Lower lobe of right lung (tissue), 2 donors: ENCODE measurements around the gene KCNN3. TPM values are rescaled to one million over a fixed set of nuclear protein-coding genes. Genes with fewer than 3 reads are reported as not detected.
A peak's percentile ranks its signal among the peaks of the same experiment; 100 is the strongest.

ENCODE experiments used
- ATAC-seq, 2 donors: fragments of 200-7000 bp; cut with Tn5 transposase; one replicate each; pipeline ENCODE4 v1.9.1; 2020 to 2022; ENCODE audit warnings: mild to moderate bottlenecking in 2 of 2, moderate library complexity in 2 of 2
- DNase-seq: peaks from one replicate; pipeline ENCODE4 v3.0.0-alpha.2; 2020
- H3K27ac ChIP-seq: fragments of 200-600 bp; one replicate; pipeline ENCODE4 v1.8.0; 2022
- H3K27me3 ChIP-seq: fragments of 200-600 bp; one replicate; pipeline ENCODE4 v1.8.0; 2022; ENCODE audit warnings: low read depth
- H3K36me3 ChIP-seq: fragments of 200-600 bp; one replicate; pipeline ENCODE4 v1.8.0; 2022; ENCODE audit warnings: mild to moderate bottlenecking
- H3K4me1 ChIP-seq: fragments of 200-600 bp; one replicate; pipeline ENCODE4 v1.8.0; 2022
- H3K4me3 ChIP-seq: fragments of 200-600 bp; one replicate; pipeline ENCODE4 v1.8.0; 2022; ENCODE audit warnings: mild to moderate bottlenecking
- H3K9me3 ChIP-seq: fragments of 200-600 bp; one replicate; pipeline ENCODE4 v1.8.0; 2022
- intact Hi-C: fragments of 100-400 bp; cut with DNase I; formaldehyde crosslinking; loops from one replicate; pipeline ENCODE4 v1.11.0; 2022
- total RNA-seq: library from RNA; stranded (reverse); fragmentation: NEBNext Ultra II Directional; extraction: Animal tissue kit (Norgen Biotek cat#: 25700); gene quantifications from one replicate; pipeline ENCODE4 v1.2.1, GENCODE V29; 2021
- TF ChIP-seq, protein P1 (sequence below): fragments of 200-600 bp; IDR thresholded peaks from one replicate; pipeline ENCODE4 v1.8.0; 2022; ENCODE audit warnings: antibody characterized with exemption, mild to moderate bottlenecking
- donor health status: DM: no; HTN: yes; CAD: no; lungs with severe emphysema.

The KCNN3 gene
- total RNA-seq, 1 donor from 2014 or later = 4.4 TPM

GRCh38 chr1:154712166-154712810 is 157.8 kb downstream of the KCNN3 start:
- TF ChIP-seq, protein P1, sequence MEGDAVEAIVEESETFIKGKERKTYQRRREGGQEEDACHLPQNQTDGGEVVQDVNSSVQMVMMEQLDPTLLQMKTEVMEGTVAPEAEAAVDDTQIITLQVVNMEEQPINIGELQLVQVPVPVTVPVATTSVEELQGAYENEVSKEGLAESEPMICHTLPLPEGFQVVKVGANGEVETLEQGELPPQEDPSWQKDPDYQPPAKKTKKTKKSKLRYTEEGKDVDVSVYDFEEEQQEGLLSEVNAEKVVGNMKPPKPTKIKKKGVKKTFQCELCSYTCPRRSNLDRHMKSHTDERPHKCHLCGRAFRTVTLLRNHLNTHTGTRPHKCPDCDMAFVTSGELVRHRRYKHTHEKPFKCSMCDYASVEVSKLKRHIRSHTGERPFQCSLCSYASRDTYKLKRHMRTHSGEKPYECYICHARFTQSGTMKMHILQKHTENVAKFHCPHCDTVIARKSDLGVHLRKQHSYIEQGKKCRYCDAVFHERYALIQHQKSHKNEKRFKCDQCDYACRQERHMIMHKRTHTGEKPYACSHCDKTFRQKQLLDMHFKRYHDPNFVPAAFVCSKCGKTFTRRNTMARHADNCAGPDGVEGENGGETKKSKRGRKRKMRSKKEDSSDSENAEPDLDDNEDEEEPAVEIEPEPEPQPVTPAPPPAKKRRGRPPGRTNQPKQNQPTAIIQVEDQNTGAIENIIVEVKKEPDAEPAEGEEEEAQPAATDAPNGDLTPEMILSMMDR = no peak
- Histone ChIP-seq H3K27ac (no peak overlapping the region), H3K36me3 (peaks cover 4% of the 10 kb centered on the region), H3K4me1 (peaks cover 14% of the 10 kb centered on the region), H3K27me3 (no peaks in the 10 kb centered on the region), H3K9me3 (no peaks in the 10 kb centered on the region), H3K4me3 (no peak overlapping the region)
- DNase-seq = no peak
- intact Hi-C loops = no loop called here
- ATAC-seq = no peak

DNA sequence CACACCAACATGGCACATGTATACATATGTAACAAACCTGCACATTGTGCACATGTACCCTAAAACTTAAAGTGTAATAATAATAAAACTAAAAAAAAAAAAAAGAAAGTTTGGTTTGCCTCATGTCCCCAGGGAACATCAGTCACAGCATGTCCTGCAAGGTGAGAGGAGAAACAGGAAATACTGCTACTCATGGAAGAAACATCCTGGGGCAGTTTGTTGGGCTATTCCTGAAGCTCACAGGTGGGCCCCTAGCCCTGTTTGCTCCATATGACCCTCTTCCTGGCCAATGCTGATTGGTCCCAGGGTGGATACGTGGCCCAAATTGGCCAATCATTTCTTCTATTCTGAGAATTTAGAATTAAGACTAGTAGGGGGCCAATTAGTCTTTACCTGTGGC is 158.7 kb downstream of the KCNN3 start:
- Histone ChIP-seq H3K27ac (no peak overlapping the region), H3K36me3 (peaks cover 4% of the 10 kb centered on the region), H3K27me3 (no peaks in the 10 kb centered on the region), H3K4me3 (no peak overlapping the region), H3K4me1 (peaks cover 11% of the 10 kb centered on the region), H3K9me3 (no peaks in the 10 kb centered on the region)
- TF ChIP-seq, protein P1 = no peak
- no peak for ATAC-seq
- no peak for DNase-seq
- intact Hi-C loops = no loop called here

DNA sequence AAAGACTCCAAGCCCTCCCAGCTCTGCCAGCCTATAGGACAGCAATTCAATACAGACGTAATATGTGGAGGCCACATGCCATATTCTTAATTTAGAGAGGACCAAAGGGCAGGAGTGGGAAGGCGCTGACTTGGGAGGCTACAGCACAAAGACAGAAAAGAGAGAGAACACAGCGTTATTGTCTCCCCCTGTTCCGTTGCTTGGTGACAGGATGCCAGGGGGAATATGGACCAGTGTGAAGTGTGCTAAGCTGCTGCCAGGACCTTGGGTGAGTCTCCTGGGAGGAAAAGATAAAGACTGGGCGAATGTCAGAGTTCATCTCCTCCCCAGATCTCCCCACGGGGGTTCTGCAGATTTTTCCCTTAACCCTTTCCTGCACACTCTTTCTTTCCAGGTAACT is 160.0 kb downstream of the KCNN3 start:
- ATAC-seq (no peak), DNase-seq (no peak)
- no peak overlapping the region for H3K4me3 ChIP-seq
- peaks cover 4% of the 10 kb centered on the region for H3K36me3 ChIP-seq
- intact Hi-C loops = no loop called here
- H3K27me3 ChIP-seq = no peaks in the 10 kb centered on the region
- TF ChIP-seq, protein P1 = no peak
- no peak overlapping the region for H3K27ac ChIP-seq
- H3K9me3 ChIP-seq = no peaks in the 10 kb centered on the region
- H3K4me1 ChIP-seq = no peaks in the 10 kb centered on the region

GRCh38 chr1:154707901-154708463 is 162.1 kb downstream of the KCNN3 start:
- ATAC-seq = peak; percentile 32 to 57
- Histone ChIP-seq H3K27me3 (no peaks in the 10 kb centered on the region), H3K4me1 (no peaks in the 10 kb centered on the region), H3K9me3 (no peaks in the 10 kb centered on the region), H3K36me3 (peaks cover 4% of the 10 kb centered on the region), H3K4me3 (no peak overlapping the region), H3K27ac (no peak overlapping the region)
- TF ChIP-seq, protein P1 = no peak
- intact Hi-C loops = no loop called here
- DNase-seq = no peak

DNA sequence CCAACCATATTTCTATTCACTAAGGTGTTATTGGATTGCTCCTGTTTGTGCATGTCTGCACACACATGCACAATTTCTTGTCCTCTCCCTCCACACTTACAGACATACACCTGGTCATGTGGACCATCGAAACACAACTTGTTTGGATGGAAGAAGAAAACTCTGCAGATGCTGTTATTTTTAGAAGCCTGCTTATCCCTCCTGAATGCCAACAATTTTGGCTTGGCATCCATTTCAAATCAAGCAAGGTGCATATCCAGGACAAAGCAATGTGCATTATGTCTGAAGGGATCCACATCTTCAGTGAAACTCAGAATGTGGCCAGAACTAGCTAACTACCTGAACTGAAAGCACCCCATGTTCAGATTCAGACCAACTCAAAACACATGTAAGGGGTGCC is 163.2 kb downstream of the KCNN3 start:
- Histone ChIP-seq H3K36me3 (no peaks in the 10 kb centered on the region), H3K4me3 (no peak overlapping the region), H3K27me3 (no peaks in the 10 kb centered on the region), H3K4me1 (no peaks in the 10 kb centered on the region), H3K27ac (no peak overlapping the region), H3K9me3 (no peaks in the 10 kb centered on the region)
- DNase-seq = no peak
- TF ChIP-seq, protein P1 = no peak
- ATAC-seq = no peak
- intact Hi-C loops = no loop called here
